Psoas muscle (tissue), 8 donors: ENCODE results near the gene LPP. TPM values are rescaled to one million over a fixed set of nuclear protein-coding genes. Genes with fewer than 3 reads are reported as not detected.

Experiments
- ATAC-seq, 4 donors: fragments of 200-7000 bp; cut with Tn5 transposase; one replicate each; pipeline ENCODE4 v1.9.1; 2020; ENCODE audit warnings: moderate library complexity in 3 of 4, mild to moderate bottlenecking in 2 of 4
- DNase-seq, 2 donors: peaks; one replicate each; pipeline ENCODE4 v3.0.0-alpha.2; 2020
- H3K27ac ChIP-seq: fragments of 200-600 bp; one replicate; pipeline ENCODE4 v1.8.0; 2022
- H3K27me3 ChIP-seq, 3 donors: fragments of 200-600 bp in 1 of 3; one replicate each; pipeline versions ENCODE4 v1.6.1 to v1.8.0; 2013 to 2022; ENCODE audit warnings: low read length in 2 of 3, mild to moderate bottlenecking in 2 of 3, moderate library complexity in 1 of 3; ENCODE audit not compliant: insufficient read depth in 3 of 3
- H3K36me3 ChIP-seq, 2 donors: fragments of 200-600 bp in 1 of 2; one replicate each; pipeline versions ENCODE4 v1.6.1 to v1.8.0; 2013 to 2022; ENCODE audit warnings: low read depth in 1 of 2, mild to moderate bottlenecking in 1 of 2, moderate library complexity in 1 of 2; ENCODE audit not compliant: insufficient read depth in 1 of 2
- H3K4me1 ChIP-seq: fragments of 200-600 bp; one replicate; pipeline ENCODE4 v1.8.0; 2022
- H3K4me3 ChIP-seq: fragments of 200-600 bp; one replicate; pipeline ENCODE4 v1.8.0; 2022; ENCODE audit warnings: mild to moderate bottlenecking
- H3K9me3 ChIP-seq: fragments of 200-600 bp; one replicate; pipeline ENCODE4 v1.8.0; 2022
- WGBS, 3 donors: extraction: QIAGEN DNeasy Blood & Tissue Kit; methylation state at CpG; one replicate each; pipeline versions ENCODE4 v1.1.6 to v1.1.7; 2013; 5-methylcytosine and 5-hydroxymethylcytosine counted together
- intact Hi-C, 2 donors: fragments of 100-400 bp; cut with DNase I; formaldehyde crosslinking; loops; one replicate each; pipeline versions ENCODE4 v1.11.0 to v1.14.2; 2022
- polyA plus RNA-seq, 3 donors: library from polyadenylated mRNA; stranded (reverse); fragments of 200-250 nt; gene quantifications; one replicate each; pipeline ENCODE4 v1.2.3, GENCODE V29; 2013
- total RNA-seq, 4 donors: library from RNA; stranded (reverse); fragmentation: NEBNext Ultra II Directional in 2 of 4; extraction: Animal tissue kit (Norgen Biotek cat#: 25700) in 2 of 4; gene quantifications; one replicate each; pipeline versions ENCODE4 v1.2.1 to v1.2.4, GENCODE V29; 2021 to 2023
- TF ChIP-seq, protein P1 (sequence below): fragments of 200-600 bp; IDR thresholded peaks from one replicate; pipeline ENCODE4 v1.8.0; 2022; ENCODE audit warnings: antibody characterized with exemption
- donor health status: healthy with polysubstance abuse.
- donor health status: DM: no; HTN: no; CAD: no; lungs with moderate emphysema.
- donor health status: Bipolar disorder and iron deficiency.
- donor health status: healthy.
- donor health status: DM: yes; HTN: yes; CAD: no.
- donor health status: DM: no; HTN: no; CAD: no.
- donor health status: DM: no; HTN: no; CAD: no.
- donor health status: DM: yes; HTN: yes; CAD: no.

Gene LPP
- total and polyA plus RNA-seq, 7 donors: 2.6 to 80.3 (median 42.8) TPM

DNA sequence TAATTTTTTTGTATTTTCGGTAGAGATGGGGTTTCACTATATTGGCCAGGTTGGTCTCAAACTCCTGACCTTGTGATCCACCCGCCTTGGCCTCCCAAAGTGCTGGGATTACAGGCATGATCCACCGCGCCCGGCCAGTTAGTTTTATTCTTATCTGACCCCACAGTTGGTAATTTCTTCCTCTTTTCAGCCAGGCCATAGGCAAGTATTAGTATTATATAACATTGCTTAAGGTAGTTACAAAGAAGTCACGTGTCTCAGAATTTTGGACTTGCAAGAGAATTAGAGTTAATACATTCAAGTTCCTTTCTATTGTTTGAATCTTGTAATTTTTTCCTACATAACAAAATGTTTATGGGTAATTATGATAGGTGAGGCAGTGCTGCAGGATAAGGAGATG is 334.8 kb downstream of the LPP start:
- 97 to 99% (median 98%) methylated on average over 6 of the region's 6 CpGs for WGBS, 3 donors
- H3K27ac ChIP-seq: no peak overlapping the region

DNA sequence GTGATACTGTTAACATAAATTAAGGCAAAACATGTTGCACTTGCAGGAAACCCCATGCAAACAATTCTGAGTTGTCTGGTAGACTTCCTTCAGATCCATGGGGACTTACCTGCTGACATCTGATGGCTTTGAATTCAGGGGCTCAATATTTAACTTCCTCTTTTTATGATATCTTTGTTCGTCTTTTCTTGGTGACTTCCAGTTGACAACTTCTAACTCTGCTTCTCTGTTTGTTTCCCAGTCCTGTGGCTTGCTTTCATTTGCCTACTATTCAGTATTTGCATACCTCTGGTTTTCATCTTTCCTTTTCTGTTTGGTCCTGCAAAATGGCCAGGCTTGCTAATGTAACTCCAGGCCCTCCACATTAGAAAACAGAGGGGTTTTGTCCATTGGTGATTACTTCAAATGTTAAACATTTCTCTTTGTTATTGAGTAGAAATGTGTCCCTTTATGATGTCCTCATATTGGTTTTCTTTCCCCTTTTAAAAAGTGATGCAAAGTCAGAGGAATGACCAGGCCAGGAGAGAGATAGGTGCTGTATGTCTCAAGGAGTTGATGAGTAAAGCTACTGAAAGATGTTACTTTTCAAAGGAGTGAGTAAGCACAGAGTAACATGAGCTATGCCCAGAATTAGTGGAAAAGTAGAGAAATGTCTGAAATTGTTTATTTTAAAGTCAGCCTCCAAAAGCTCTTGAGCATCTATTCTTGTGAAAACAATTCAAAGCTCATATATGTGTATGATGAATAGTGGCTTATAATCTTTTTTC is 335.9 kb downstream of the LPP start:
- ATAC-seq: no peak
- H3K36me3 ChIP-seq: peaks cover 0 to 14% of the 10 kb centered on the region in 2 donors
- WGBS, 3 donors: 83 to 93% (median 88%) methylated on average over 1 of the region's 1 CpG
- no peaks in the 10 kb centered on the region for H3K27me3 ChIP-seq
- peaks cover 14% of the 10 kb centered on the region for H3K4me1 ChIP-seq
- intact Hi-C loops: loop anchor here in 1 of 2 donors (5.0 kb wide), 1 partner anchor 57 kb away; no protein-coding TSS in a partner anchor
- no peak overlapping the region for H3K27ac ChIP-seq
- H3K9me3 ChIP-seq: no peaks in the 10 kb centered on the region
- no peak overlapping the region for H3K4me3 ChIP-seq
- no peak for DNase-seq
- TF ChIP-seq, protein P1, sequence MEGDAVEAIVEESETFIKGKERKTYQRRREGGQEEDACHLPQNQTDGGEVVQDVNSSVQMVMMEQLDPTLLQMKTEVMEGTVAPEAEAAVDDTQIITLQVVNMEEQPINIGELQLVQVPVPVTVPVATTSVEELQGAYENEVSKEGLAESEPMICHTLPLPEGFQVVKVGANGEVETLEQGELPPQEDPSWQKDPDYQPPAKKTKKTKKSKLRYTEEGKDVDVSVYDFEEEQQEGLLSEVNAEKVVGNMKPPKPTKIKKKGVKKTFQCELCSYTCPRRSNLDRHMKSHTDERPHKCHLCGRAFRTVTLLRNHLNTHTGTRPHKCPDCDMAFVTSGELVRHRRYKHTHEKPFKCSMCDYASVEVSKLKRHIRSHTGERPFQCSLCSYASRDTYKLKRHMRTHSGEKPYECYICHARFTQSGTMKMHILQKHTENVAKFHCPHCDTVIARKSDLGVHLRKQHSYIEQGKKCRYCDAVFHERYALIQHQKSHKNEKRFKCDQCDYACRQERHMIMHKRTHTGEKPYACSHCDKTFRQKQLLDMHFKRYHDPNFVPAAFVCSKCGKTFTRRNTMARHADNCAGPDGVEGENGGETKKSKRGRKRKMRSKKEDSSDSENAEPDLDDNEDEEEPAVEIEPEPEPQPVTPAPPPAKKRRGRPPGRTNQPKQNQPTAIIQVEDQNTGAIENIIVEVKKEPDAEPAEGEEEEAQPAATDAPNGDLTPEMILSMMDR: no peak

More for the DNA sequence above, 334.8 kb downstream of the LPP start:
- DNase-seq: no peak
- peaks cover 0 to 24% of the 10 kb centered on the region in 2 donors for H3K36me3 ChIP-seq
- peaks cover 14% of the 10 kb centered on the region for H3K4me1 ChIP-seq
- no peaks in the 10 kb centered on the region for H3K9me3 ChIP-seq
- TF ChIP-seq, protein P1: no peak
- ATAC-seq: no peak
- intact Hi-C loops: no loop called here
- no peaks in the 10 kb centered on the region for H3K27me3 ChIP-seq
- no peak overlapping the region for H3K4me3 ChIP-seq

DNA sequence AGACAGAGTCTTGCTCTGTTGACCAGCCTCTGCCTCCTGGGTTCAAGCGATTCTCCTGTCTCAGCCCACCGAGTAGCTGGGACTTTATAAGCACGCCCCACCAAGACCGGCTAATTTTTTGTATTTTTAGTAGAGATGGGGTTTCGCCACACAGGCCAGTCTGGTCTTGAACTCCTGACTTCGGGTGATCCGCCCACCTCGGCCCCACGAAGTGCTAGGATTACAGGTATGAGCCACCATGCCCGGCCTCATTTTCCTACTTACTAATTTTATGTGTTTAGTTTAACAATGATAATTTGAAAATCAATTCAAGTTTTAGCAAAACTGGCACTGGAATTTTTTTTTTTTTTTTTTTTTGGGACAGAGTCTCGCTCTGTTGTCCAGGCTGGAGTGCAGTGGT is 336.5 kb downstream of the LPP start:
- 97 to 100% (median 98%) methylated on average over 10 to 11 of the region's 11 CpGs for WGBS, 3 donors
- Histone ChIP-seq H3K27me3 (no peaks in the 10 kb centered on the region), H3K4me3 (no peak overlapping the region), H3K9me3 (no peaks in the 10 kb centered on the region), H3K36me3 (peaks cover 0 to 8% of the 10 kb centered on the region in 2 donors), H3K4me1 (peaks cover 14% of the 10 kb centered on the region), H3K27ac (peak overlapping the region; percentile 71)
- DNase-seq (no peak), ATAC-seq (no peak)
- TF ChIP-seq, protein P1: no peak
- intact Hi-C loops: loop anchor here in 1 of 2 donors (5.0 kb wide), 1 partner anchor 57 kb away; no protein-coding TSS in a partner anchor

DNA sequence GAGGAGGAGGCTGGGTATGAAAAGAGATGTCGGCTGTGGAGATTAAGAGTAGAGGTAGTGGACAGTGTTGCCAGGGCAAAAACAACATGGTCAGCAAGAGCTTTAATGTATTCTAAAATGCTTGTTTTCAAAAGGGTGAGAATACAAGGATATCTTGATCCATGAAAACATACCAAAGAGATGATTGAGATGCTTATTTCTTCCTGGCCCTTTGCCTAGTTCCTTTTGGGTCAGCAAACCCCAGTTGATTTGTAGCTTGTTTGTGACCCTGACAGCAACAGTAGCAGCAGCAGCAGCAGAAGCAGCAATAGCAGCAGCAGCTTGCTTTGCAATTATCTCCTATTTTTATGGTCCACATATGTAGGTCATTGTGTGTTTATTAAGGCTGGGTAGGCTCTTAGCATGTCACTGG is 337.3 kb downstream of the LPP start:
- Histone ChIP-seq H3K27ac (peak overlapping the region; percentile 71), H3K9me3 (no peaks in the 10 kb centered on the region), H3K36me3 (peaks cover 0 to 1% of the 10 kb centered on the region in 2 donors), H3K4me3 (no peak overlapping the region), H3K27me3 (no peaks in the 10 kb centered on the region), H3K4me1 (peaks cover 15% of the 10 kb centered on the region)
- 12 to 52% (median 20%) methylated on average over 1 of the region's 1 CpG for WGBS, 3 donors
- intact Hi-C loops: loop anchor here in 1 of 2 donors (5.0 kb wide), 1 partner anchor 56 kb away; no protein-coding TSS in a partner anchor
- ATAC-seq (peak; percentile 40 to 85 (median 58)), DNase-seq (no peak)
- TF ChIP-seq, protein P1: no peak
